HG03108 (cell line): ENCODE data around the gene DOHH.

ENCODE experiments used
- ATAC-seq: cut with Tn5 transposase; IDR thresholded peaks from one replicate; pipeline ENCODE4 v1.9.1; 2021; ENCODE audit warnings: moderate library complexity; ENCODE audit not compliant: unreplicated experiment

DOHH gene

GRCh38 chr19:3504735-3505134 is 4.3 kb upstream of the DOHH start:
- ATAC-seq = no peak

- ATAC-seq = no peak
Measured at GRCh38 chr19:3503036-3503572, 2.6 kb upstream of the DOHH start.

- ATAC-seq = no peak
Measured at GRCh38 chr19:3501780-3502179, 1.3 kb upstream of the DOHH start.

- no peak for ATAC-seq
Measured at GRCh38 chr19:3499738-3500428, 591 bp downstream of the DOHH start.

- no peak for ATAC-seq
Measured at GRCh38 chr19:3497757-3498520, 2.5 kb downstream of the DOHH start.

GRCh38 chr19:3496392-3497273 is 3.8 kb downstream of the DOHH start:
- no peak for ATAC-seq

- no peak for ATAC-seq
Measured at GRCh38 chr19:3494559-3494958, 5.9 kb downstream of the DOHH start.

GRCh38 chr19:3494051-3494450 is 6.4 kb downstream of the DOHH start:
- ATAC-seq = no peak

- no peak for ATAC-seq
Measured at GRCh38 chr19:3493651-3494050, 6.8 kb downstream of the DOHH start.

GRCh38 chr19:3492919-3493318 is 7.6 kb downstream of the DOHH start:
- ATAC-seq = no peak

- no peak for ATAC-seq
Measured at GRCh38 chr19:3492131-3492839, 8.2 kb downstream of the DOHH start.

- no peak for ATAC-seq
Measured at GRCh38 chr19:3491396-3492119, 8.9 kb downstream of the DOHH start.

GRCh38 chr19:3483226-3483628 is 17.2 kb downstream of the DOHH start, which contains the start of gene SMIM44:
Gene SMIM44 (minus strand): TSS chr19:3483441. CDS start chr19:3483403, 38 bp downstream.
- ATAC-seq = no peak

- no peak for ATAC-seq
Measured at GRCh38 chr19:3482507-3483225, 17.8 kb downstream of the DOHH start.

- ATAC-seq = no peak
Measured at GRCh38 chr19:3481241-3482090, 19.0 kb downstream of the DOHH start.

GRCh38 chr19:3480383-3481091 is 19.9 kb downstream of the DOHH start, which contains the start of gene SMIM24:
Gene SMIM24 (minus strand): TSS chr19:3480525. CDS start chr19:3480463, 62 bp downstream.
- ATAC-seq = no peak

GRCh38 chr19:3479834-3480215 is 20.6 kb downstream of the DOHH start:
- ATAC-seq = no peak
